ENCODE data around the gene WAS. TPM values are rescaled to one million over a fixed set of nuclear protein-coding genes. Genes with fewer than 3 reads are reported as not detected.

WAS gene
- total RNA-seq, 1 experiment from 2014 or later, result 0.79 TPM

- no peaks in the 10 kb centered on the region for H3K4me1 Mint-ChIP-seq
- no peaks in the 10 kb centered on the region; the same call in 1 of the 2 replicates for H3K36me3 Mint-ChIP-seq
- no peaks in the 10 kb centered on the region for H3K9me3 Mint-ChIP-seq
- H3K27me3 Mint-ChIP-seq (ENCODE audit: low read depth), result peaks cover 54% of the 10 kb centered on the region
- no peak overlapping the region for H3K4me3 Mint-ChIP-seq
- no peak overlapping the region for H3K27ac Mint-ChIP-seq
- ChIA-PET CTCF (no interaction called here), POLR2A (no interaction called here)
- TF ChIP-seq SMAD4 (CRISPR knock-in tag; IDR thresholded peaks at IDR 0.05), result no peak
- no peak for DNase-seq (ENCODE audit: low spot score)
- no peak for ATAC-seq
These were observed 27.7 kb downstream of the WAS start for GRCh38 chrX:48711162-48711928.

- no peaks in the 10 kb centered on the region for H3K9me3 Mint-ChIP-seq
- no peak overlapping the region for H3K27ac Mint-ChIP-seq
- ChIA-PET CTCF (no interaction called here), POLR2A (no interaction called here)
- H3K4me3 Mint-ChIP-seq, result no peak overlapping the region
- DNase-seq (ENCODE audit: low spot score) (no peak), ATAC-seq (no peak)
- peaks cover 54% of the 10 kb centered on the region for H3K27me3 Mint-ChIP-seq (ENCODE audit: low read depth)
- no peaks in the 10 kb centered on the region for H3K4me1 Mint-ChIP-seq
- H3K36me3 Mint-ChIP-seq, result no peaks in the 10 kb centered on the region
- TF ChIP-seq TEAD1 (CRISPR knock-in tag; IDR thresholded peaks at IDR 0.05), result no peak
- TF ChIP-seq RORB (CRISPR knock-in tag; IDR thresholded peaks at IDR 0.05), result no peak
- no peak for TF ChIP-seq NFYB (CRISPR knock-in tag; conservative IDR thresholded peaks at IDR 0.05; ENCODE audit: low read depth)
- TF ChIP-seq TCF7 (CRISPR knock-in tag; IDR thresholded peaks at IDR 0.05; ENCODE audit: low read depth), result no peak
- TF ChIP-seq SP1 (CRISPR knock-in tag; conservative IDR thresholded peaks at IDR 0.05), result no peak
- TF ChIP-seq ZNF281 (CRISPR knock-in tag; IDR thresholded peaks at IDR 0.05), result no peak
- TF ChIP-seq, protein P1, sequence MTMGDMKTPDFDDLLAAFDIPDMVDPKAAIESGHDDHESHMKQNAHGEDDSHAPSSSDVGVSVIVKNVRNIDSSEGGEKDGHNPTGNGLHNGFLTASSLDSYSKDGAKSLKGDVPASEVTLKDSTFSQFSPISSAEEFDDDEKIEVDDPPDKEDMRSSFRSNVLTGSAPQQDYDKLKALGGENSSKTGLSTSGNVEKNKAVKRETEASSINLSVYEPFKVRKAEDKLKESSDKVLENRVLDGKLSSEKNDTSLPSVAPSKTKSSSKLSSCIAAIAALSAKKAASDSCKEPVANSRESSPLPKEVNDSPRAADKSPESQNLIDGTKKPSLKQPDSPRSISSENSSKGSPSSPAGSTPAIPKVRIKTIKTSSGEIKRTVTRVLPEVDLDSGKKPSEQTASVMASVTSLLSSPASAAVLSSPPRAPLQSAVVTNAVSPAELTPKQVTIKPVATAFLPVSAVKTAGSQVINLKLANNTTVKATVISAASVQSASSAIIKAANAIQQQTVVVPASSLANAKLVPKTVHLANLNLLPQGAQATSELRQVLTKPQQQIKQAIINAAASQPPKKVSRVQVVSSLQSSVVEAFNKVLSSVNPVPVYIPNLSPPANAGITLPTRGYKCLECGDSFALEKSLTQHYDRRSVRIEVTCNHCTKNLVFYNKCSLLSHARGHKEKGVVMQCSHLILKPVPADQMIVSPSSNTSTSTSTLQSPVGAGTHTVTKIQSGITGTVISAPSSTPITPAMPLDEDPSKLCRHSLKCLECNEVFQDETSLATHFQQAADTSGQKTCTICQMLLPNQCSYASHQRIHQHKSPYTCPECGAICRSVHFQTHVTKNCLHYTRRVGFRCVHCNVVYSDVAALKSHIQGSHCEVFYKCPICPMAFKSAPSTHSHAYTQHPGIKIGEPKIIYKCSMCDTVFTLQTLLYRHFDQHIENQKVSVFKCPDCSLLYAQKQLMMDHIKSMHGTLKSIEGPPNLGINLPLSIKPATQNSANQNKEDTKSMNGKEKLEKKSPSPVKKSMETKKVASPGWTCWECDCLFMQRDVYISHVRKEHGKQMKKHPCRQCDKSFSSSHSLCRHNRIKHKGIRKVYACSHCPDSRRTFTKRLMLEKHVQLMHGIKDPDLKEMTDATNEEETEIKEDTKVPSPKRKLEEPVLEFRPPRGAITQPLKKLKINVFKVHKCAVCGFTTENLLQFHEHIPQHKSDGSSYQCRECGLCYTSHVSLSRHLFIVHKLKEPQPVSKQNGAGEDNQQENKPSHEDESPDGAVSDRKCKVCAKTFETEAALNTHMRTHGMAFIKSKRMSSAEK (CRISPR knock-in tag; IDR thresholded peaks at IDR 0.05; ENCODE audit: borderline replicate concordance), result no peak
- no peak for TF ChIP-seq FOXP1 (CRISPR knock-in tag; IDR thresholded peaks at IDR 0.05; ENCODE audit: borderline replicate concordance)
- TF ChIP-seq ZBTB43 (CRISPR knock-in tag; IDR thresholded peaks at IDR 0.05), result no peak
- TF ChIP-seq CDX4 (CRISPR knock-in tag; IDR thresholded peaks at IDR 0.05; ENCODE audit: borderline replicate concordance), result no peak
- TF ChIP-seq, protein P2, sequence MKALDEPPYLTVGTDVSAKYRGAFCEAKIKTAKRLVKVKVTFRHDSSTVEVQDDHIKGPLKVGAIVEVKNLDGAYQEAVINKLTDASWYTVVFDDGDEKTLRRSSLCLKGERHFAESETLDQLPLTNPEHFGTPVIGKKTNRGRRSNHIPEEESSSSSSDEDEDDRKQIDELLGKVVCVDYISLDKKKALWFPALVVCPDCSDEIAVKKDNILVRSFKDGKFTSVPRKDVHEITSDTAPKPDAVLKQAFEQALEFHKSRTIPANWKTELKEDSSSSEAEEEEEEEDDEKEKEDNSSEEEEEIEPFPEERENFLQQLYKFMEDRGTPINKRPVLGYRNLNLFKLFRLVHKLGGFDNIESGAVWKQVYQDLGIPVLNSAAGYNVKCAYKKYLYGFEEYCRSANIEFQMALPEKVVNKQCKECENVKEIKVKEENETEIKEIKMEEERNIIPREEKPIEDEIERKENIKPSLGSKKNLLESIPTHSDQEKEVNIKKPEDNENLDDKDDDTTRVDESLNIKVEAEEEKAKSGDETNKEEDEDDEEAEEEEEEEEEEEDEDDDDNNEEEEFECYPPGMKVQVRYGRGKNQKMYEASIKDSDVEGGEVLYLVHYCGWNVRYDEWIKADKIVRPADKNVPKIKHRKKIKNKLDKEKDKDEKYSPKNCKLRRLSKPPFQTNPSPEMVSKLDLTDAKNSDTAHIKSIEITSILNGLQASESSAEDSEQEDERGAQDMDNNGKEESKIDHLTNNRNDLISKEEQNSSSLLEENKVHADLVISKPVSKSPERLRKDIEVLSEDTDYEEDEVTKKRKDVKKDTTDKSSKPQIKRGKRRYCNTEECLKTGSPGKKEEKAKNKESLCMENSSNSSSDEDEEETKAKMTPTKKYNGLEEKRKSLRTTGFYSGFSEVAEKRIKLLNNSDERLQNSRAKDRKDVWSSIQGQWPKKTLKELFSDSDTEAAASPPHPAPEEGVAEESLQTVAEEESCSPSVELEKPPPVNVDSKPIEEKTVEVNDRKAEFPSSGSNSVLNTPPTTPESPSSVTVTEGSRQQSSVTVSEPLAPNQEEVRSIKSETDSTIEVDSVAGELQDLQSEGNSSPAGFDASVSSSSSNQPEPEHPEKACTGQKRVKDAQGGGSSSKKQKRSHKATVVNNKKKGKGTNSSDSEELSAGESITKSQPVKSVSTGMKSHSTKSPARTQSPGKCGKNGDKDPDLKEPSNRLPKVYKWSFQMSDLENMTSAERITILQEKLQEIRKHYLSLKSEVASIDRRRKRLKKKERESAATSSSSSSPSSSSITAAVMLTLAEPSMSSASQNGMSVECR (CRISPR knock-in tag; IDR thresholded peaks at IDR 0.05; ENCODE audit: borderline replicate concordance), result no peak
- TF ChIP-seq JAZF1 (CRISPR knock-in tag; IDR thresholded peaks at IDR 0.05), result no peak
- TF ChIP-seq ZNF425 (CRISPR knock-in tag; conservative IDR thresholded peaks at IDR 0.05), result no peak
- TF ChIP-seq GABPB1 (CRISPR knock-in tag; IDR thresholded peaks at IDR 0.05), result no peak
- no peak for TF ChIP-seq HMGA2 (CRISPR knock-in tag; IDR thresholded peaks at IDR 0.05)
- TF ChIP-seq TEAD4 (CRISPR knock-in tag; IDR thresholded peaks at IDR 0.05), result no peak
- TF ChIP-seq RELA (CRISPR knock-in tag; IDR thresholded peaks at IDR 0.05; ENCODE audit: borderline replicate concordance), result no peak
These were observed 28.4 kb downstream of the WAS start for GRCh38 chrX:48711929-48712505.

All from WTC11 (cell line).